HG02884 (cell line): Measurements from ENCODE around the gene KCNJ18.
"Not testable (repeated sequence)": the region's sequence is repeated elsewhere in the genome, so short reads cannot be mapped to it uniquely, and the experiment has no call there.

Experiments
- ATAC-seq: cut with Tn5 transposase; IDR thresholded peaks from one replicate; pipeline ENCODE4 v1.9.1; 2021; ENCODE audit warnings: mild to moderate bottlenecking, moderate library complexity; ENCODE audit not compliant: unreplicated experiment

KCNJ18 gene

GRCh38 chr17:21691883-21692703, at the start of gene KCNJ18:
KCNJ18 (plus strand) TSS chr17:21692523; CDS start chr17:21702787, 10,264 bp downstream.
- ATAC-seq, result not testable (repeated sequence)

DNA sequence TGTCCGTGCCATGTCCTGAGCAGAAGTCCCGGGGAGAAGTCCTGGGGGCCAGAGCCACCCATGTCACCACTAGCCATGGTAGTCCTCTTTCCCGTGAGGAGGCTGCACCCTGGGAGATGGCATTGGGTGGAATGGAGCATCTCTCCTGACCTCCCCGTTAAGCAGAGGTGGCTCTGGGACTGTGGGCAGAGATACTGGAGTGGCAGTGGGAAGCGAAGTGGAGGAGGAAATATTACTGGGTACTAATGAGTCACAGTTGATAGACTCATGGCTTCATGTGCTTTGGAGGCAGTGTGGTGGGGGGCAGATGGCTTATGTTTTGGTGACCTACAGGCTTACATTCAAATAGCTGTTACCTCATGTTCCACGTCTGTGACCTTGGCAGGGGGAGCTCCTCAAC, 44.2 kb upstream of the KCNJ18 start:
- not testable (repeated sequence) for ATAC-seq

- not testable (repeated sequence) for ATAC-seq
Measured at GRCh38 chr17:21650043-21650442, 42.3 kb upstream of the KCNJ18 start.

GRCh38 chr17:21652049-21652448, 40.3 kb upstream of the KCNJ18 start:
- not testable (repeated sequence) for ATAC-seq

DNA sequence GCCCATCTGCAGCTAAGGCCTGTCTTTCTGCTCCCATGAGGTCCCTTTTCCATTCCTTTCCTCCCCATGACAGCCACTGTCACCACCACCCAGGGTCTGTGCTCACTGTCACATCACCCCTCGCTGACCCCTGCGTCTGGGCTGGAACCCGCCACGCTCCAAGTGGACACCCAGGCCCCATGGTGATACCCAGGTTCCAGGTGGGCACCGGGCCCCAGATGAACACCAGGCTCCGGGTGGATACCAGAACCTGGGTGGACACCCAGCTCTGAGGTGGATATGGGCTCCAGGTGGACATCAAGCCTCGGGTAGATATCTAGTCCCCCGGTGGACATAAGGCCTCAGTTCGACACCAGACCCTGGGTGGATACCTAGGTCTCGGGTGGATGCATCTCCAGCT, 39.1 kb upstream of the KCNJ18 start:
- not testable (repeated sequence) for ATAC-seq

- not testable (repeated sequence) for ATAC-seq
Measured at GRCh38 chr17:21656518-21657309, 35.6 kb upstream of the KCNJ18 start.

DNA sequence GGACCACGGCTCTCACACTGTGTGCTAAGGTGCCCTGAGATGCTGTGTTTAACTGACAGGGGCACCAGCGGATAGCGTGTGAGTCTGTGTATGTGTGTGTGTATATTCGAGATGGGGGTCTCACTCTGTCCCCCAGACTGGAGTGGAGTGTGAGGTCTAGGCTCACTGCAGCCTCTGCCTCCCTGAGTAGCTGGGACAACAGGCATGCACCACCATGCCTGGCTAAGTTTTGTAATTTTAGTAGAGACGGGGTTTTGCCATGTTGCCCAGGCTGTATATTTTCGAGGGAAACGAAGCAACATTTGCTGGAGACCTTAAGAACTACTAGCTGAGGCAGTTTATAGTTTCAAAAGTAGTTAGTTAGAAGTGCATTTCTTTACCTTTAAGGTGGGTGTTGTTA, 32.7 kb upstream of the KCNJ18 start:
- not testable (repeated sequence) for ATAC-seq

DNA sequence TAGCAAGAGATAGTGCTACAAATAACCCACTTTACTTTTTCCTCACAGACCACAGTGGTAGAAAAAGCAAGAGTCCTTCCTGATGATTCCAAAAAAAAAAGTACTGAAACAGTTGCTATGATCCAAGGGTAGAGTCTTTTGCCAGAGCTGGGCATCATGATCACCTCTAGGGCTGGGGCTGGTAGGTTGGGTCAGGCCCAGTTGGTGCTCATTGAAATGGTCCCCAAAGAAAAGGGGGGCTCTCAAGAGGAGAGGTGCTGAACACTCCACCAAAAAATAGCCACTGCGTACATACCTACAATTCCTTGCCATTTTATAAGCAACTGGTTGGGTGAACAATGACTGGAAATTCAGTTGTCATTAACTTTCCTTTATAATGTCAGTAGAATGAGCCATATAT, 30.9 kb upstream of the KCNJ18 start:
- not testable (repeated sequence) for ATAC-seq

DNA sequence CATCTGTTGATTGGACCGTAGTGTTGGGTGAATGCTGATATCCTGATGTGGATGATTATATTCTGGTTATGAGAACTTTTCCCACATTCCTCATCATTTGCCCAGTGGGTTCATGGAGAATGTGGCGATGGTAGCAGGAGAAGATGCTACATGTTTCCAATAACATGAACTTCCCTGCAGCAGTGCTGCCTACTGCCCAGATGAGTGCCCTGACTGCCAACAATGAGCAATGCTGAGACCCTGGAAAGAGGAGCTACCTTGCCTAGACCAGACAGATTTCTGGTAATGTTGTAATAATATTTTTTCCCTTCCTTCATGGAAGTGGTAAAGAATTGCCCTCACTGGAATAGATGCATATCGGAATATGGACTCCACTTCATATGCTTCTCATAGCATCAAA, 29.2 kb upstream of the KCNJ18 start:
- not testable (repeated sequence) for ATAC-seq

- not testable (repeated sequence) for ATAC-seq
Measured at GRCh38 chr17:21663614-21664474, 28.5 kb upstream of the KCNJ18 start.

DNA sequence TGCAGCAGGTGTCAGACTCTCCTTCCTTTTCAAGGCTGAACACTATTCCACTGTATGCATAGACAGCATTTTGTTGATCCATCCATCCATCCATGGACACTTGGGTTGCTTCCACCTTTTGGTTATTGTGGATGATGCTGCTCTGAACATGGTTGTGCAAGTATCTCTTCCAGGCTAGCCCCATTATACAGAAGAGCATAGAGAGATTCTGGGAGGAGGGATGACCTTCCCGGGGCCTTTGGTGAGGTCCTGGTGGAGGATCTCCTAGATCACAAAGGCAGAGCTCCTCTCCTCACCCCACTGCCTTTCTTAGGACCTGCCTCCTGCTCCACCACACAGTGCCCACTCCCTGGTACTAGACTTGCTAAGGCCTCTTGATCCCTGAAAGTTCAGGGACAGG, 27.2 kb upstream of the KCNJ18 start:
- not testable (repeated sequence) for ATAC-seq

- not testable (repeated sequence) for ATAC-seq
Measured at GRCh38 chr17:21665935-21666493, 26.3 kb upstream of the KCNJ18 start.

DNA sequence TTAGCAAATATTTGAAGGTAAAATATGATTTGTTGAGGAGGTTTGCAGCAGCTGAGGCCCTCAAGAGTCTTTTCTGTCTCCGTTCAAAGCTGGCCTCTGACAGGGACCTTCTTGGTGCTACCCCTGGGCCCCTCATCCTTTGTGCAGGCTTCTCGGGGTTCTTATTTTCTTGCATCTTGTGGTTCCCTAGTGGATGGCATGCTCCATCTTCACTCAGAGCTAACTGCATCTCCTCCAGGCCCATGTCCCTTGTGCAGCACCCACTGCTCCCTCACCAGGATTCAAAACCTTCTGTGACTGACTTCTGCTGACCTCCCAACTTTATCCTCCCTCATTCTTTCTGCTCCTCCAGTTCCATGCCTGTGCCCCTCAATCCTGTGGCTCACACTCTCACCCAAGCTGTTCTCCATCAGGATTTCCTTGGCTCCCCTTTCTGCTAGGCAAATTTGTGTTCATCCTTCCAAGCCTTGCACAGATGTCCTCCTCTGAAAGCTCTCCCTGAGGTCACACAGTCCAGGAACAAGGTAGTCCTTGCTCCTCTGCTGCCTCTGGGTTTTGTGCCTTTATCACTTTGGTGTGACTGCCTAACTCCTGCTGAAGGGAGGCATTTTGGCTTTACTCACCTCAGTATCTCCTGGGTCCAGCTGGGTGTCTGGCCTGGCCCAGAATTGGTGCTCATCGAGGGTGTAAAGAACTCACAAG, 25.5 kb upstream of the KCNJ18 start:
- ATAC-seq, result not testable (repeated sequence)

DNA sequence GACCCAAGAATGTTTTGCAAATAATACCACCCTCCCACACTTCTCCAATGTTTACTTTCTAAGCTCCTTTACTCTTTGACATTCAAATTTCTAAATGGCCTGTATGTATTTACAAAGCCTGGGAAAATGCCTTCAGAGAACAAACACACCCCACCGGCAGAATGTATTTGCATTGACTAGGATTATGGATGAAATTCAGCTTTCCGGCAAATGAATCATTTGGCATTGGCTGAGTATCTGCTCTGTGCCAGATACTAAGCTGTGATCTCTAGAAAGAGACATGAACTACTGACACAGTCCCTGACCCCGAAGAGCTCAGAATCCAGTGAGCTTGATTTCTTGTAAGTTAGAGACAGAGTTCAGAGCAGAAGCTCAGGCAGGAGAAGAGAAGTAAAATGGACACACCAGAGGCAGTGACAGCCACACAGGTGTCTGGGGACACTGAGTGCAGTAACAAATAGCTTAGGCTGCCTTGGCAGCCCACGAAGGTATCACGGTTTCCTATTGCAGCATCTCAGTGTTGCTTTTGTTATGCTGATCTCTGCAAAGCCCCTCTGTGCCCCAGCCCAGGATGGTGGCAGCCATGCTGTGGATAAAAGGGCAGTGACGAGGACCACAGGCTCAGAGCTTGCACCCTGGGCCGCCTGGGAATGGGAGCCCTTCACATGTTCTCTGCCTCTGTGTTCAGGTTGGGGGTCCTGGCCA, 24.8 kb upstream of the KCNJ18 start:
- ATAC-seq, result not testable (repeated sequence)

GRCh38 chr17:21668118-21668488, 24.2 kb upstream of the KCNJ18 start:
- ATAC-seq, result not testable (repeated sequence)

- not testable (repeated sequence) for ATAC-seq
Measured at GRCh38 chr17:21668746-21669508, 23.4 kb upstream of the KCNJ18 start.

DNA sequence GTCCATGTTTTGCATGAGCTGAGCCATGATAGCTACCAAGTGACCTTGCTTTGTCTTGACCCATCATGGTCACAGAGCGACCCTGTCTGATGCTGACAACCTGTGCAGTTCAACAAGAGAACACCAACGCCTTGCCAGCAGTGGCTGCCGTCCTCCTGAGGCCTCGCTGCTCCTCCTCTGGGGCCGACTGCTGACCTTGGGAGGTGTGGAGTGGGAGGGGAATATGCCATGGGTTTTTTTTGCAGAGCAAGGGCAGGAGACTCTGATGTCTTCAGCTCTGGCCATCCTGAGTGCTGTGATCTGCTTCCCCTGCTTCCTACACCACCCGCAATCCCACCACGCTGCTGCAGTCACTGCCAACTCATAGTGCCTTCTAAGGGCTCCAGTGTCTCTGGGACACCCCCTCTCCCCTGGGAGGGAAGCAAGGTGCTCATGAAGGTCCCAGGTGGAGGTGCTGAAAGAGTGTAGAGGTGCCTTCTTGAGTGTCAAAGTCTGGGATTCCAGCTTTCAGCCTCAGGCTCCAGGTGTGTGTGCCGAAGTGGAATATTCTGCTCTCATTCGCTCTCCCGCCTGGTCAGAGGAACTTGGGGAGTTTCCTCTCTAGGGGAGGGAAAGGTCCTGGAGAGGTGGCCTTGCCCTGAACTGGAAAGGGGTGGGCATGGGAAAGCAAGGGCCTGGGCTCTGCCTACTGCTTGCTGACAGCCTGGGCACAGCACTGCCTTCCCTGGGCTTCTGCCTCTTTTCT, 22.5 kb upstream of the KCNJ18 start:
- not testable (repeated sequence) for ATAC-seq
